CD4-positive, alpha-beta T cell treated with Interferon alpha-2 for 1 hour (primary cell): ENCODE measurements around the gene CYP46A1.
A peak's percentile ranks its signal among the peaks of the same experiment; 100 is the strongest.

ENCODE experiments used
- DNase-seq, 2 donors: peaks; one replicate each; pipeline ENCODE4 v3.0.0-alpha.2; 2020 to 2022

Gene CYP46A1

GRCh38 chr14:99674776-99675381 is 9.2 kb upstream of the CYP46A1 start:
- no peak for DNase-seq

GRCh38 chr14:99675382-99675835 is 8.7 kb upstream of the CYP46A1 start:
- DNase-seq, result no peak

- DNase-seq, result no peak
These were observed 8.1 kb upstream of the CYP46A1 start for GRCh38 chr14:99675951-99676350.

- peak in 1 of 2 donors; percentile 29 for DNase-seq
These were observed 7.4 kb upstream of the CYP46A1 start for GRCh38 chr14:99676657-99677056.

GRCh38 chr14:99677231-99678140 is 6.6 kb upstream of the CYP46A1 start:
- DNase-seq, result no peak

- DNase-seq, result no peak
These were observed 5.9 kb upstream of the CYP46A1 start for GRCh38 chr14:99678198-99678597.

GRCh38 chr14:99679111-99679510 is 5.0 kb upstream of the CYP46A1 start:
- no peak for DNase-seq

GRCh38 chr14:99679543-99679942 is 4.6 kb upstream of the CYP46A1 start:
- DNase-seq, result no peak

- DNase-seq, result no peak
These were observed 4.1 kb upstream of the CYP46A1 start for GRCh38 chr14:99679996-99680395.

- no peak for DNase-seq
These were observed 2.8 kb upstream of the CYP46A1 start for GRCh38 chr14:99681101-99681831.

GRCh38 chr14:99681832-99682148 is 2.3 kb upstream of the CYP46A1 start:
- DNase-seq, result no peak

- peak; percentile 73 to 84 for DNase-seq
These were observed 1.1 kb upstream of the CYP46A1 start for GRCh38 chr14:99682809-99683618.

- no peak for DNase-seq
These were observed 374 bp downstream of the CYP46A1 start for GRCh38 chr14:99684410-99684934.

- no peak for DNase-seq
These were observed 1.1 kb downstream of the CYP46A1 start for GRCh38 chr14:99685151-99685591.

- DNase-seq, result no peak
These were observed 1.5 kb downstream of the CYP46A1 start for GRCh38 chr14:99685596-99685995.

- no peak for DNase-seq
These were observed 2.6 kb downstream of the CYP46A1 start for GRCh38 chr14:99686557-99687283.

- peak; percentile 7 to 50 for DNase-seq
These were observed 3.4 kb downstream of the CYP46A1 start for GRCh38 chr14:99687284-99688209.

- DNase-seq, result no peak
These were observed 4.1 kb downstream of the CYP46A1 start for GRCh38 chr14:99688210-99688581.

GRCh38 chr14:99688629-99689028 is 4.5 kb downstream of the CYP46A1 start:
- no peak for DNase-seq
